ENCODE data around the gene PTPN1.
"Not testable (repeated sequence)": the region's sequence is repeated elsewhere in the genome, so short reads cannot be mapped to it uniquely, and the experiment has no call there.

Gene PTPN1

GRCh38 chr20:50509923-50510705 is at the start of gene PTPN1:
PTPN1 (plus strand) TSS chr20:50510383; CDS start chr20:50510528, 145 bp downstream.
- DNase-seq, result peak; percentile 99

- DNase-seq, result peak; percentile 91 to 93
These were observed 49.4 kb upstream of the PTPN1 start for GRCh38 chr20:50460608-50461267.

DNA sequence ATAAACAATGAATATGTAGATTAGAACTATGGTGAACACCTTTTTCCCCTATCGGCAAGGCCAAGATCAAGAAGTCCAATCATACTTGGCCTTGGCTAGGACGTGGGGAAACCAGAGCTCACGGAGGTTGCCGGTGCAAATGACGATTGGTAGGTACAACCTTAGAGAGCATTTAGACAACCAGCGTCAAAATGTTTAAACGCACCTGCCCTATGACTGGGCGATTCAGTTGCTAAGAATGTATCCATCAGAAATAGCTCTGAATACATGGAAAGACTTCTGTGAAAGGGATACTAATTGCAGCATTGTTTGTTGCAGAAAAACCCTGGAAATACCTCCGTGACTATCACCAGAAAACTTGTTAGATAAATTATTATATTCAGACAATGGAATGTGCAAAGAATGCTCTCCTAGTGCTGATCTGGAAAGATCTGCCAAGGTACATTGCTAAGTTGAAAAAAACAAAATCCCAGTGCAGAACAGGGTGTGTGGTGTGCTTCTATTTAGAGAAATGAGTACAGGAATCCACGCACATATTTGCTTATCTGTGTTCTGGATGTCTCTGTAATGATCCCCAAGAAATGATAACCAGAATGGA is 48.0 kb upstream of the PTPN1 start:
- DNase-seq, result no peak

- peak; percentile 60 to 67 for DNase-seq
These were observed 46.0 kb upstream of the PTPN1 start for GRCh38 chr20:50464026-50464724.

GRCh38 chr20:50464725-50465650 is 45.2 kb upstream of the PTPN1 start:
- DNase-seq, result no peak

DNA sequence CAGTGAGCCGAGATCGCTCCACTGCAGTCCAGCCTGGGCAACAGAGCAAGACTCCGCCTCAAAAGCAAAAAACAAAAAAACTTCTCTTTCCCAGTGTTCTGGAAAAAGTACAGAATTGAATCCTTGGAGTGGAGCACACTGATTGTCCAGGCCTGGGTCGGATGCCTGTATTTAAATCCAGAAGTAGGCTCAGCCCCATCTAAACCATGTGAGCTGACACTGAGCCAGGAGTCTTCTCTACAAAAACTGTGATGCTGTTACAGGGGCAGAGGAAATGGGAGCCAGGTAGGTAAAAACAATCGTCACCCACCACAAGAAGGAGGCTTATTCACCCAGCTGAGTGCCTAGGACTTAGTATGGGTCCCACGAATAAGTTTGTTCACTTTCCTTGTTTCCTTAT is 43.0 kb upstream of the PTPN1 start:
- no peak for DNase-seq

DNA sequence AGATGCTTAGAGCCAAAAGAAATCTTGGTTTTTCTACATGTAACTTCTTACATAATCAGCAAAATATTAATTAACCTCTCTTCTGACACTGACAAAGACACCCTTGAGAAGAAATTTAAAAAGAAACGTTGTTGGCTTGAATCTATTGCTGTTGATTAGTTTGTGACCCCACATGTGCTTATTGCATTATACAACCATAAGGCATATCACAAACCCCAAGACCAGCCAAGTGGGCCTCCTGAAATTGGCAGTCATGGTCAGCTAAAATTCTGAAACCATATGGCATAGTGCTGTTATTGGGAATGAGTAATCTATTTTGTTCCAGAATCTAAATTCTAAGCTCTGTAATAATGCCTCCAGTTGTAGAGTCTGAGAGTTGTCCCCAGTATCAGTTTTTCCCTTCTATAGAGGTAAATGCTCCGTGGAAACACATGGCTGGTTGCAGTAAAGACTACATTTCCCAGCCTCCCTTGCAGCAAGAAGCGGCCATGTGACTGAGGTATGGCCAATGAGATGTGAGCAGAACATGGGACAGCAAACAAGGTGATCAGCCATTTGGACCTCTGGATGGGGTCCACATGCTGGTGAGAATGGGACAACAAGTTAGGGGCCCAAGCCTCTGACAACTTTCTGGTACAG is 42.3 kb upstream of the PTPN1 start:
- peak in 1 of 2 experiments; percentile 42 for DNase-seq

GRCh38 chr20:50468378-50468798 is 41.8 kb upstream of the PTPN1 start:
- DNase-seq, result no peak

DNA sequence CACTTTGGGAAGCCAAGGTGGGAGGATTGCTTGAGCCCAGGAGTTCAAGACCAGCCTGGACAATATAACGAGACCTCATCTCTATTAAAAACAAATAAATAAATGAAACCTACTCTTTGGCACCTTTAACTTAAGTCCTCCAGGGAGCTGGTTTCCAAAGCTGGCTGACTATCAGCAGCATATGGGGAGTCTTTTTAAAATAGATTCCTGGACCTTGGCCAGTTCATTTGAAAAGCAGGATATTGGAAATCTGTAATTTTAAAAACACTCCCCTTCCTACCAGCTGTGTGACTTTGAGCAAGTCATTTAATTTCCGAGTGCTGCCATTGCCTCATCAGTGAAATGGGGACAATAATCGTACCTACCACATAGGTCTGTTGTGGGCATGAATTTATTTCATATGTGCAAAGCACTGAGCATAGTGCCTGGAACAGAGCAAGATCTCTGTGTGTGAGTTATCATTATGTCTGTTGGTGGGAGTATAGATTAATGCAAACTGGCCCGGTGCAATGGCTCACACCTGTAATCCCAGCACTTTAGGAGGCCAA is 40.9 kb upstream of the PTPN1 start:
- DNase-seq, result no peak

- DNase-seq, result no peak
These were observed 40.4 kb upstream of the PTPN1 start for GRCh38 chr20:50469796-50470195.

GRCh38 chr20:50470264-50470858 is 39.8 kb upstream of the PTPN1 start:
- DNase-seq, result no peak

DNA sequence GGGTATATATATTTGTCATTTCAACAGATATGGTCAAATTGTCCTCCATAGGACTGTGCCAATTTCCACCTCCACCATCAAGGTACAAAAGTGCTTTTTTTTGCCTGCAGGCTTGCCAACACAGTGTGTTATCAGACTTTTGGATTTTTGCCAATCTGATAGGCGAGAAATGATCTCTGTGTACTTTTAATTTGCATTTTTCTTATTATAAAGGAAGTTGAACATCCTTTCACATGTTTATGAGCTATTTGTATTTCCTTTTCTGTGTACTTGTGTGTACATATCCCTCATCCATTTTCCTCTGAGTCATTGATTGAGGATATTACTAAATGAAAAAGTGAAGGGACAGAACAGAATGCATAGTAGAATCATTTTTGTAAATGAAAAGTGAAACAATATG is 39.0 kb upstream of the PTPN1 start:
- DNase-seq, result no peak

DNA sequence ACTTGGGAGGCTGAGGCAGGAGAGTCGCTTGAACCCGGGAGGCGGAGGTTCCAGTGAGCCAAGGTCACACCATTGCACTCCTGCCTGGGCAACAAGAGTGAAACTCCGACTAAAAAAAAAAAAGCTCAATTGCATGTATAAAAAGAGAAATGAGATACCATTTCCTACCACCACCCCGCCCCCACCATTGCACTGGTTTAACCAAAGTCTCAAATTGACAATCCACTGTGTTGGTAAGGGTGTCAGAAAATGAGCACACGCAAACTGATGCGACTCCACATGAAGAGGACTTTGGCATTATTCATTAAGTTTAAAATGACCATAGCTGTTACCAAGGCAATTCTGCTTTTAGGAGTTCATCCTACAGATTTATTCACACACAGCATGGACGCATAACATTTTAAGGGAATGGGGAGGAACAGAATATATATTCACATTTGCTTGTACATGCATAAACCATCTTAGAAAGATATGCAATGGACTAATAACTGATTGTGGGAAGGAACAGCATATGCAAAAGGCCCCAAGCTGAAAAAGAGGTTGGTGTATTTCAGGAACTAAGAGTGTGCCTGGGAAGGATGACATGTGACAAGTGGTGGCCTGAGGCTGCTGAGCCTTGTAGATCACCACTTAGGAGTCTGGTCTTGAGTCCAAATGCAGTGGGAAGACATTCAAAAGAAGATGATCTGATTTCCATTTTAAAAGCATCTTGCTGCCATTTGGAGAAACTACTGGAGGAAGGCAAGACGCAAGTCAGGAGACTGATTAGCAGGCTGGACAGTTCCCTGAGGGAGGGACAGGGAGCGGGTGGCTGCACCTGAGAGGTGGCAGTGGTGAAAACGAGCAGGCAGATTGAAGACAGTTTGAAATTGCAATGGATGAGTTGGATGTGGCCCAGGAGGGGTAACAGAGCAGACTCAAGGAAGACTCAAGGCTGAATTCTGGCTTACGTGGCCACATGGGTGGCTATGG is 37.2 kb upstream of the PTPN1 start:
- peak; percentile 45 to 59 for DNase-seq

DNA sequence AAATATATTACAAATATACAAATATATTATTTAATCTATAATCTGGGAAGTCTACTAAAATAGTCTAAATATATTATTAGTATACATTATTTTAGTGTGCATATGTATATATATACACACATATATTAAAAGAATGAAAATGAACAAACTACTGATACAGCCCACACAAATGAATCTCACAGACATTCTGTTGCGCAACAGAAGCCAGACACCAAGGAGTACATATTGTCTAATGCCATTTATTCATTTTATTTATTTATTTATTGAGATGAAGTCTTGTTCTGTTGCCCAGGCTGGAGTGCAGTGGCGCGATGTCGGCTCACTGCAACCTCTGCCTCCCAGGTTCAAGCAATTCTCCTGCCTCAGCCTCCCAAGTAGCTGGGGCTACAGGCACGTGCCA is 35.8 kb upstream of the PTPN1 start:
- not testable (repeated sequence) for DNase-seq

DNA sequence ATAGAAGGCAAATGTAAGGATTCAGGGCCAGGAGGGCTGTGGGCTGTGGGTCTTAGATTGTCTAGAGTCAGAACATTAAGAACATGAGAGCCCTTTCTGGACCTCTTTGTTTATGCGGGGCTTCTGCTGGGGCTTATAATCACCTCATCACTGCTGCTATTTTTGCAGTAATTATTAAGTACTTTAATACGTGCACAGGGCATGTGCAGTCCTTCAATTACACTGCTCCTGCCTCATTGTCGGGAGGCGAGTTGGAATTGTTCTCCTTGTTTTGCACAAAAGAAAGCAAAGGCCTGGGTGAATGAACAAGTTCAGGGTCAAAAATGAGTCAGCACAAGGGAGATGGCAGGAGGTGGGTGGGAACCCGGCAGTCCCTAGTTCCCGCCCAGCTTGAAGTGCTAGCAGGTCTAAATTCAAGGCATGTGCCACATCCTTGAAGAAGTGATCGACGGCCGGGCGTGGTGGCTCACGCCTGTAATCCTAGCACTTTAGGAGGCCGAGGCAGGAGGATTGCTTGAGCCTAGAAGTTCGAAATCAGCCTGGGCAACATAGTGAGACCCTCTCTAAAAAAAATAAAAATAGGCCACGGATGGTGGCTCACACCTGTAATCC is 34.4 kb upstream of the PTPN1 start:
- no peak for DNase-seq

DNA sequence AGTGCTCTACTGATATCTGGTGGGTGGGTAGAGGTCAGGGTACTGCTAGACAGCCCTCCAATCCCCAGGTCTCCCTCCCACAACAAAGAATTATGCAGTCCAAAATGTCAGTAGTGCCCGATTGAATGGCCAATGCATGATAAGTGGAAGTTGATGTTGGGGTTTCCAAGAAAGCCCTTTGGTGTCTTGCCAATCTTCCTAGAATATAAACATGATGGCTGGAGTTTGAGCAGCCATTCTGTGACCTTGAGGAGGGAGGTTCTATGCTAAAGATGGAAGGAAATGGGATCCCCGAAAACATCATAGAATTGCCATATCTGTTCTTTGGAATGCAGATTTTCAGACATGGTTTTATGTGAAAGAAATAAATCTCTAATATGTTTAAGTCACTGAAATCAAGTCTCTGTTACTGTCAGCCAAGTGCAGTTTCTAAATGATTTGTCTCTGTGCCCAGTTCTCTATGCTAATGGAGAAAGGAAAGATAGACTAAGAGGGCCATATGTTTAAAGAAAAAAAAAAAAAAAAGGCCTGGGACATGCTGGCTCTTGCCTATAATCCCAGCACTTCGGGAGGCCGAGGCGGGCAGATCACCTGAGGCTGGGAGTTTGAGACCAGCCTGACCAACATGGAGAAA is 32.8 kb upstream of the PTPN1 start:
- DNase-seq, result no peak

GRCh38 chr20:50478162-50478990 is 31.8 kb upstream of the PTPN1 start:
- peak; percentile 81 to 85 for DNase-seq

DNA sequence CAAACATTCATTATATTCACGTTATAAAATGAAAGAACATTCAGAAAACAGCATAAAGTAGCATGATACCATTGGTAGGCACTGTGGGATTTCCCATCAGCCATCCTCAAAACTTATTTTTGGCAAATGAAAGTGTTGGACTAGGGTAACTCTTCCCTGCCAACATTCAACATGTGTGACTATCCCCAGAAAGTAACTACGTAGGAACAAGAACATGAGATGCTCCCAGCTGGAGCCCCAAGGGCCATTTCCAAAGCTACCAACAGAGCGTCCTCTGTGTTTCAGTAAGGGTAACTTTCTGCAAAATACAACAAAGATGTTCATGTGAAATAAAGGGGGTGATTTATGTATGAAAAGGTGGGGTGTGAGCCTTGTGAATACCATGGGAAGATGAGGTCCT is 28.4 kb upstream of the PTPN1 start:
- no peak for DNase-seq
